Transverse colon (tissue), 4 donors: Measurements from ENCODE around the gene AP4S1. TPM values are rescaled to one million over a fixed set of nuclear protein-coding genes. Genes with fewer than 3 reads are reported as not detected.

ENCODE experiments used
- DNase-seq: peaks from one replicate; pipeline ENCODE4 v3.0.0-alpha.2; 2019
- H3K27ac ChIP-seq, 4 donors: fragments of 200-600 bp; sonication (generic); 2 replicates each; pipeline ENCODE4 v1.5.1; 2016 to 2018; ENCODE audit warnings: inconsistent platforms in 4 of 4
- H3K27me3 ChIP-seq: fragments of 200-600 bp; sonication (generic); 2 replicates; pipeline ENCODE4 v1.5.1; 2017; ENCODE audit warnings: inconsistent platforms
- H3K36me3 ChIP-seq, 4 donors: fragments of 200-600 bp; sonication (generic); 2 replicates each; pipeline ENCODE4 v1.5.1; 2017 to 2019; ENCODE audit warnings: inconsistent platforms in 4 of 4
- H3K4me1 ChIP-seq, 4 donors: fragments of 200-600 bp; sonication (generic); 2 replicates each; pipeline ENCODE4 v1.5.1; 2017 to 2020; ENCODE audit warnings: inconsistent platforms in 4 of 4
- H3K4me3 ChIP-seq, 4 donors: fragments of 200-600 bp; sonication (generic); 1 replicate in 1 of 4; 2 replicates in 3 of 4; pipeline versions ENCODE4 v1.5.1 to v1.6.1; 2017 to 2019; ENCODE audit warnings: inconsistent platforms in 4 of 4
- H3K9me3 ChIP-seq, 2 donors: fragments of 200-600 bp; sonication (generic); 2 replicates each; pipeline ENCODE4 v1.5.1; 2017 to 2019; ENCODE audit warnings: inconsistent platforms in 2 of 2
- CTCF ChIP-seq, 5 experiments: fragments of 200-600 bp in 3 of 5; fragments of 450-650 bp in 2 of 5; sonication (generic) in 3 of 5; IDR thresholded peaks; 1 replicate in 2 of 5; 2 replicates in 3 of 5; pipeline ENCODE4 v1.5.1; 2016 to 2017; ENCODE audit warnings: antibody characterized with exemption in 5 of 5, inconsistent platforms in 3 of 5, mild to moderate bottlenecking in 2 of 5, moderate library complexity in 1 of 5
- EP300 ChIP-seq: sonication (generic); formaldehyde crosslinking; IDR thresholded peaks from one replicate; pipeline ENCODE4 v1.6.1; 2017; ENCODE audit warnings: antibody characterized with exemption, low read depth
- POLR2A ChIP-seq: fragments of 450-650 bp; IDR thresholded peaks from one replicate; pipeline ENCODE4 v1.6.1; 2016; ENCODE audit warnings: antibody characterized with exemption, mild to moderate bottlenecking, moderate library complexity
- POLR2AphosphoS5 ChIP-seq, 3 donors: sonication (generic); formaldehyde crosslinking; IDR thresholded peaks; one replicate each; pipeline ENCODE4 v1.6.1; 2016; ENCODE audit warnings: antibody characterized with exemption in 3 of 3
- WGBS, 2 donors: methylation state at CpG; one replicate each; pipeline ENCODE4 v1.1.5; 2018; ENCODE audit warnings: low coverage in 1 of 2; 5-methylcytosine and 5-hydroxymethylcytosine counted together
- in situ Hi-C, 4 donors: fragments of 200-750 bp; cut with MboI; loops; one replicate each; pipeline versions ENCODE4 v1.15.0 to v1.15.1; 2017; ENCODE audit warnings: low sequenced_read_pairs in 3 of 4, low pct_ligation_motif_present in 1 of 4, low pct_unique_long_range_greater_than_20kb in 1 of 4
- intact Hi-C: fragments of 100-400 bp; cut with DNase I; formaldehyde crosslinking; loops from one replicate; pipeline ENCODE4 v1.15.1; 2023; ENCODE audit warnings: low total_unique reads
- total RNA-seq, 4 donors: library from RNA; depleted of rRNA; stranded (reverse); fragments of >200 nt; gene quantifications; one replicate each; pipeline ENCODE4 v1.1.0, GENCODE V29; 2016

The AP4S1 gene
- total RNA-seq, 4 donors from 2014 or later: 0.60 to 9.8 (median 4.6) TPM

- intact Hi-C loops (loop anchor here (5.0 kb wide), 1 partner anchor 100 kb away; no protein-coding TSS in a partner anchor), in situ Hi-C loops (loop anchor here (5.0 to 25.0 kb wide), 4 partner anchors 90 to 380 kb away; no protein-coding TSS in a partner anchor)
- H3K27me3 ChIP-seq: no peaks in the 10 kb centered on the region
- WGBS, 2 donors: 79 to 87% methylated on average over 7 of the region's 7 CpGs
- H3K27ac ChIP-seq: no peak overlapping the region
- no peak for DNase-seq
- TF ChIP-seq POLR2AphosphoS5 (IDR thresholded peaks at IDR 0.05) (no peak), CTCF (IDR thresholded peaks at IDR 0.05) (no peak), POLR2A (no peak), EP300 (no peak)
- H3K9me3 ChIP-seq: no peaks in the 10 kb centered on the region
- H3K4me3 ChIP-seq: no peak overlapping the region
- peaks cover 8 to 28% (median 13%) of the 10 kb centered on the region in 4 donors for H3K4me1 ChIP-seq
- H3K36me3 ChIP-seq: no peaks in the 10 kb centered on the region
These were observed 42.9 kb upstream of the AP4S1 start for GRCh38 chr14:30982533-30982932.

GRCh38 chr14:30983858-30984257 is 41.6 kb upstream of the AP4S1 start:
- Histone ChIP-seq H3K4me1 (peaks cover 10 to 39% (median 20%) of the 10 kb centered on the region in 4 donors), H3K27ac (no peak overlapping the region), H3K9me3 (no peaks in the 10 kb centered on the region), H3K27me3 (no peaks in the 10 kb centered on the region), H3K36me3 (no peaks in the 10 kb centered on the region), H3K4me3 (no peak overlapping the region)
- no peak for TF ChIP-seq POLR2AphosphoS5 (IDR thresholded peaks at IDR 0.05)
- no peak for TF ChIP-seq EP300
- TF ChIP-seq CTCF (IDR thresholded peaks at IDR 0.05): no peak
- no peak for TF ChIP-seq POLR2A
- no peak for DNase-seq
- intact Hi-C loops (loop anchor here (5.0 kb wide), 1 partner anchor 98 kb away; no protein-coding TSS in a partner anchor), in situ Hi-C loops (loop anchor here (5.0 to 25.0 kb wide), 4 partner anchors 88 to 378 kb away; no protein-coding TSS in a partner anchor)
- 86 to 100% methylated on average over 2 of the region's 2 CpGs for WGBS, 2 donors

GRCh38 chr14:30985796-30986195 is 39.7 kb upstream of the AP4S1 start:
- Histone ChIP-seq H3K4me1 (peaks cover 7 to 40% (median 16%) of the 10 kb centered on the region in 4 donors), H3K9me3 (no peaks in the 10 kb centered on the region), H3K27ac (no peak overlapping the region), H3K36me3 (no peaks in the 10 kb centered on the region), H3K4me3 (no peak overlapping the region), H3K27me3 (no peaks in the 10 kb centered on the region)
- no peak for DNase-seq
- TF ChIP-seq POLR2AphosphoS5 (IDR thresholded peaks at IDR 0.05) (no peak), POLR2A (no peak), CTCF (IDR thresholded peaks at IDR 0.05) (no peak), EP300 (no peak)
- in situ Hi-C loops (loop anchor here in 3 of 4 donors (10.0 to 25.0 kb wide), 3 partner anchors 99 to 377 kb away; no protein-coding TSS in a partner anchor), intact Hi-C loops (no loop called here)
- WGBS, 2 donors: 91 to 92% methylated on average over 3 of the region's 3 CpGs

- H3K4me3 ChIP-seq: no peak overlapping the region
- no peaks in the 10 kb centered on the region for H3K36me3 ChIP-seq
- peaks cover 6 to 43% (median 16%) of the 10 kb centered on the region in 4 donors for H3K4me1 ChIP-seq
- no peaks in the 10 kb centered on the region for H3K27me3 ChIP-seq
- intact Hi-C loops: no loop called here
- H3K27ac ChIP-seq: peak overlapping the region; percentile 3 to 50 (median 14)
- TF ChIP-seq POLR2A (no peak), EP300 (no peak), POLR2AphosphoS5 (IDR thresholded peaks at IDR 0.05) (no peak), CTCF (IDR thresholded peaks at IDR 0.05) (no peak)
- DNase-seq: no peak
- H3K9me3 ChIP-seq: no peaks in the 10 kb centered on the region
- in situ Hi-C loops: loop anchor here in 3 of 4 donors (10.0 to 25.0 kb wide), 3 partner anchors 96 to 374 kb away; no protein-coding TSS in a partner anchor
These were observed 36.9 kb upstream of the AP4S1 start for GRCh38 chr14:30988509-30988908.
